Activated naive CD4-positive, alpha-beta T cell treated with anti-CD3 and anti-CD28 coated beads, Interleukin-2, amount 50 U/mL, for 72 hours (primary cell): ENCODE data around the gene SLC25A25. TPM values are rescaled to one million over a fixed set of nuclear protein-coding genes. Genes with fewer than 3 reads are reported as not detected.
"Not testable (repeated sequence)": the region's sequence is repeated elsewhere in the genome, so short reads cannot be mapped to it uniquely, and the experiment has no call there.

Experiments used
- ATAC-seq, 2 donors: fragments of 150-1000 bp; cut with Tn5 transposase; 2 replicates each; pipeline ENCODE4 v1.10.0; 2021; ENCODE audit warnings: mild to moderate bottlenecking in 2 of 2, moderate library complexity in 2 of 2
- DNase-seq, 2 donors: peaks; one replicate each; pipeline ENCODE4 v3.0.0; 2021 to 2022; ENCODE audit warnings: low spot score in 2 of 2
- H3K27ac Mint-ChIP-seq, 2 donors: one replicate each; pipeline ENCODE4 v1.8.0; 2022; ENCODE audit warnings: mild to moderate bottlenecking in 2 of 2, mixed read lengths in 2 of 2
- H3K36me3 Mint-ChIP-seq, 2 donors: one replicate each; pipeline ENCODE4 v1.8.0; 2022; ENCODE audit warnings: mixed read lengths in 2 of 2
- H3K9me3 Mint-ChIP-seq, 2 donors: one replicate each; pipeline ENCODE4 v1.8.0; 2022; ENCODE audit warnings: mixed read lengths in 2 of 2
- total RNA-seq, 2 donors: library from RNA; stranded (reverse); gene quantifications; one replicate each; pipeline ENCODE4 v1.2.3, GENCODE V29; 2022

SLC25A25 gene
- total RNA-seq, 2 donors from 2014 or later, result 10.9 to 19.0 TPM

DNA sequence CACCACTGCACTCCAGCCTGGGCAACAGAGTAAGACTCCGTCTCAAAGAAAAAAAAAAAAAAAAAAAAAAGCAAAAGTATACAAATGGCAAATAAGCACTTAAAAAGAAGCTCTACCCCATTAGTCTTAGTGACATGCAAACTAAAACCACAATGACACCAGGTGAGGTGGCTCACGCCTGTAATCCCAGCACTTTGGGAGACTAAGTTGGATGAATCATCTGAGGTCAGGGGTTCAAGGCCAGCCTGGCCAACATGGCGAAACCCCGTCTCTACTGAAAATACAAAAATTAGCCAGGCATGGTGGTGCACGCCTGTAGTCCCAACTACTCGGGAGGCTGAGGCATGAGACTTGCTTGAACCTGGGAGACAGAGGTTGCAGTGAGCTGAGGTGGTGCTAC is 22.6 kb upstream of the SLC25A25 start:
- H3K27ac Mint-ChIP-seq, H3K36me3 Mint-ChIP-seq, DNase-seq, ATAC-seq, H3K9me3 Mint-ChIP-seq: not testable (repeated sequence)

DNA sequence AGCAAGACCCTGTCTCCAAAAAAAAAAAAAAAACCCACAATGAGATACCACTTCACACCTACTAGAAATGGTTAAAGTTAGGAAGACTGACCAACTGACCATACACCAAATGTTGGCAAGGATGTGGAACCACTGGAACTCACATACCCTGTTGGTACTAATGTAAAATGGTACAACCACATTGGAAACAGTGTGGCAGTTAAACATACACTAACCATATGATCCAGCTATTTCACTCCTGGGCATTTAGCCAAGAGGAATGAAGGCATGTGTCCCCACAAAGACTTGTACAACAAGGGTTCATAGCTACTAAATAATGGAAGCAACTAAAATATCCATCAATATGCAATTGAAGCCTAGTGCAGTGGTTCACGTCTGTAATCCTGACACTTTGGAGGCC is 22.2 kb upstream of the SLC25A25 start:
- no peak overlapping the region for H3K27ac Mint-ChIP-seq
- H3K36me3 Mint-ChIP-seq, result no peaks in the 10 kb centered on the region
- DNase-seq (no peak), ATAC-seq (no peak)
- no peaks in the 10 kb centered on the region for H3K9me3 Mint-ChIP-seq

DNA sequence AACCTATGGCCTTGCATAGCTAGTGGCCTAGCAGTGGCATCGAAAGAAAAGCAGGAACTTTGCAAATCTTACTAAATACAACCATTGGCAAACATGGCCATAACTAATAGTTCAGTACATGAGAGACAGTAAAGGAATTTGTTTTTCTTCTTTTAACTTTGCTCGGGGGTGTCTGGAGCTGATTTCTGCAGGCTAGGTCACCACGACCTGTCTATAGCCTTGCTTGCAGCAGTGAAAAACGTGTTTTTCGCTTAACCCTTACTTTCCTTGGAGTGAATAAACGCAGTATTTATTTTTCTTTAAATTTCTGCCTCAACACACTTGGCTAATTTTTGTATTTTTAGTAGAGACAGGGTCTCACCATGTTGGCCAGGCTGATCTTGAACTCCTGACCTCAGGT is 20.8 kb upstream of the SLC25A25 start:
- ATAC-seq (no peak), DNase-seq (no peak)
- no peak overlapping the region for H3K27ac Mint-ChIP-seq
- no peaks in the 10 kb centered on the region for H3K36me3 Mint-ChIP-seq
- no peaks in the 10 kb centered on the region for H3K9me3 Mint-ChIP-seq

DNA sequence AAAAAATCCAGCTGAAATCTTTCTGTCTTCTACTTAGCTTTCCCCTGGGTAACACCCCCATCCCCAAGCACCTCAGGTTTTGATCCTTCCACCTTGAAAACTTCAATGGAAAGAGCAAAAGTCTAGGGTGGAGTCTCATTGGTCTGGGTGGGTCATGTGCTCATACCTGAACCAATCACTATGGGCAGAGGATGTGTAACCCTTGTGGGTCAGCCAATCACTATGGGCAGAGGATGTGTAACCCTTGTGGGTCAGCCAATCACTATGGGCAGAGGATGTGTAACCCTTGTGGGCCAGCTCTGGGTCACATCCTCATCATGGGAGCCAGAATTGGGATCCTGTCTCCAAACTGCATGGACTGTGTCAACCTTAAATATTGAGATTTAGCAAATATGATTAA is 19.4 kb upstream of the SLC25A25 start:
- Mint-ChIP-seq H3K27ac (peak overlapping the region in 1 of 2 donors; percentile 92), H3K9me3 (no peaks in the 10 kb centered on the region), H3K36me3 (no peaks in the 10 kb centered on the region)
- ATAC-seq (peak; percentile 79 to 95), DNase-seq (no peak)

DNA sequence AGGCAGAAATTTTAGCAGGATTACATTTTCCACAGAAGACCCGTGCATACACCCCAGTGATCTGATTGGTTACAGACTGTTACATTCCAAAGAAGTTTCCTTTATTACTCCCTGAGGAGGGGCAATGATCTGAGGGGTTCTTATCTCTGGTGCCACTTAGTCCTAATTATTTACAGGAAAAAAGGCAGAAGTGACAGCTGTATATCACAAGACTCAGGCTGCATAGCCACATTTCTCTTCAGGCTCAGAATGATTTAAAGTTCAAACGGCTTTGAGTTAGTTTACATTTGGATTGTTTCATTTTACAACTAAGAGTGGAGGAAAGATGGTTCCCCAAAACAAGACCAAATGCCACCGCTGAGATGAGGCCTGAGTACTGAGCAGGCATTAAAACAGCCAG is 18.2 kb upstream of the SLC25A25 start:
- Mint-ChIP-seq H3K36me3 (no peaks in the 10 kb centered on the region), H3K9me3 (no peaks in the 10 kb centered on the region), H3K27ac (no peak overlapping the region)
- DNase-seq (no peak), ATAC-seq (no peak)

DNA sequence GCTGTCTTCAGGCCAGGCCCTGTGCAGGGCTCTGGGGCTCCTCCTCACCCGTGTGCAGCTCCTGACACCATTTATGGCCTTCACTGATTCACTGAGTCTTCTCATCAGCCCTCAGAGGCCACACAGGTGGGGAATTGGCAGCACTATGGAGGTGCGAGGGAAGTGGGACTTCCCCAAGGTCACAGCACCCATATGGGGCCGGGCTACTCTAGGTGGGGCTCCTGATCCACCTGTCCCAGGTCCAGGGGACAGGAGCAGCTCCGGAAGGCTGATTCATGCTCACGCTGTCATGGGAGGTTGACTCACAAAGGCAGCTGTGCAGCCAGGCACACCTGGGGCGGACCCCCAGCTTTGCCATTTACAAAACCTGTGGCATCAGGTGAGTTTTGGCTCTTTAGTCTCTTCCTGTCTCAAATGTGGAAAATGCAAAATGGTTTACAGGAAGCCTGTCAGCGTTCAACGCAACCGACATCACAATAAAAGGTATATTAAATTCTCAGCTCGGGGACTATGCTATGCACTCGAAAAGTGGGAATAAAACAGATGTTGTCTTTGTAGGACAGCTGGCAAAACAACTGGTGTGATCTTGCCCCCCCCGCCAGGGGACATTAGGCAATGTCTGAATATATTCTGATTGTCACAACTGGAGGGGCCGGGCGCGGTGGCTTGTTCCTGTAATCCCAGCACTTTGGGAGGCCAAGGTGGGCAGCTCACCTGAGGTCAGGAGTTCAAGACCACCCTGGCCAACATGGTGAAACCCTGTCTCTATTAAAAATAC is 15.9 kb upstream of the SLC25A25 start:
- ATAC-seq (no peak), DNase-seq (no peak)
- Mint-ChIP-seq H3K27ac (no peak overlapping the region), H3K36me3 (no peaks in the 10 kb centered on the region), H3K9me3 (no peaks in the 10 kb centered on the region)

DNA sequence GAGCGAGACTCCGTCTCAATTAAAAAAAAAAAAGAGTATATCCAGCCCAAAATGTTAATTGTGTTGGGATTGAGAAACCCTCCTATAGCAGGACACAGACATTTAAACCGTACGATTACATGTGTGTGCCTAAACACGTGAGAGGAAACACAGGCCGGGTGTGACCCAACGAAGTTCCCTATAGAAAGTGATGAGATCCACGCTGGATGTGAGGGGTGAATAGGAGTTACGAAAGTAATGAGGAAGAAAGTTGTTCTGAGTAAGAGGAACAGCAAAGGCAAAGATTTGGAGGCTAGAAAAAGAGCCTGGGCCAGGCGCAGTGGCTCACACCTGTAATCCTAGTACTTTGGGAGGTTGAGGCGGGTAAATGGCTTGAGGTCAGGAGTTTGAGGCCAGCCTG is 14.5 kb upstream of the SLC25A25 start:
- H3K9me3 Mint-ChIP-seq, result no peaks in the 10 kb centered on the region
- no peaks in the 10 kb centered on the region for H3K36me3 Mint-ChIP-seq
- H3K27ac Mint-ChIP-seq, result peak overlapping the region in 1 of 2 donors; percentile 1
- no peak for ATAC-seq
- no peak for DNase-seq

DNA sequence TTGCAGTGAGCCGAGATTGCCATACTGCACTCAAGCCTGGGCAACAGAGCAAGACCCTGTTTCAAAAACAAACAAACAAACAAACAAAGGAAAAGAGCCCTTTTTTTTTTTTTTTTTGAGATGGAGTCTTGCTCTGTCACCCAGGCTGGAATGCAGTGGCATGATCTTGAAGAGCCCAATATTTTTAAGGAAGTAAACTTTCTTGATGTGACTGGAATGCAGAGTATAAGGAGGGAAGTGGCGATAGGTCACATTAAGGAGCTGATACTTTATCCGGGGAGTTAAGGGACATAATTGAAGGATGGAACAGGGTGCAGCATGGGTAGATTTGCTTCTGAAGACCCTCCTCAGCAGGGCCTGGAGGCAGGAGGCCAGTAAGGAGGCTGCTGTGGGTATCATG is 13.9 kb upstream of the SLC25A25 start:
- Mint-ChIP-seq H3K27ac (no peak overlapping the region), H3K36me3 (no peaks in the 10 kb centered on the region), H3K9me3 (no peaks in the 10 kb centered on the region)
- ATAC-seq (no peak), DNase-seq (no peak)

DNA sequence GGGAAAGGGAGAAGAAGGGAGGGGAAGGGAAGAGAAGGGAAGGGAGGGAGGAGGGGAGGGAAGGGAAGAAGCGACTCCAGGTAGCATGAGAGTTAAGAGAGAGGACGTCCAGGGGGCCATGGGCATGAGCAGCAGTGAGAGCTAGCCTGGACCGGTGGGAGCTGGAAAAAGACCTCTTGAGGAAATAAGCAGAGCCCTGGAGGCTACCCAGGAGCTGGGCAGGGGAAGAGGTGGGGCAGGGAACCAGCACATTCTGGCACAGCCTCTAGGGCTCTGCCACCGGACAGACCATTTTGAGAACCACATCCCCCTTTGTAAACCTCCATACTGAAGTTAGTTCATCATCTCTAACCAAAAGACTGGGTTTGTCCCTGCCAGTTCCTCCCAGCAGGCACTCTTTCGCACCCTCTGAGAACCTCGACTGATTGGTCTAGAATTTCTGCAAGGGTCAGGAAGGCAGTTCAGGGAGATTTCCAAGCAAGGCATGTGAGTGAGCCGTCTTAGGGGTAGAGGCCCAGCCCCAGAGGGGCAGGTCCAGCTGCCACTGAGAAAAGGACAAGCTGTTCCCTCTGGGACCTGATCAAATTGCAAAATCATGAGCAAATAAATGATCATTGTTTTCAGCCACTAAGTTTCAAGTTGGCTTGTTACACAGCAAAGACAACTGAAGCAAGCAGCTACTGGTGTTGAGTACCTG is 12.5 kb upstream of the SLC25A25 start:
- no peaks in the 10 kb centered on the region for H3K36me3 Mint-ChIP-seq
- ATAC-seq (no peak), DNase-seq (no peak)
- no peaks in the 10 kb centered on the region for H3K9me3 Mint-ChIP-seq
- H3K27ac Mint-ChIP-seq, result no peak overlapping the region

DNA sequence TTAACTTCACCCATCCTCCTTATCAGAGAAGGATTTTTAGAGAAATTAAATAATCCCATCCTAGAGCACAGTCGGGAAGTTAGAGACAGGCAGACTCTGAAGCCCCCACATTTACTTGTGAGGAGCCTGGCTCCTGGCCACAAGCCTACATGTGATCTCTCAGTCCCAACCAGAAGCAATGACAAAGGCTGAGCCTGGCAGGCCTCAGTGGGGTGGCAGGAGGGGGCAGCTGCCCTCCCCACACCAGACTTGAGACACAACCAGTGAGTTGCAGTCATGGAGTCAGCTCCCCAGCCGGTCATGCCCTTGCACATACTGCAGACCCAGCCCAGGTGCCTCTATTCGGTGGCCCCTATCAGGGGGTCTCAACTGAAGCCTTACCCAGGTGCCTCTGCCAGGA is 11.9 kb upstream of the SLC25A25 start:
- H3K27ac Mint-ChIP-seq, result no peak overlapping the region
- ATAC-seq (no peak), DNase-seq (no peak)
- no peaks in the 10 kb centered on the region for H3K9me3 Mint-ChIP-seq
- no peaks in the 10 kb centered on the region for H3K36me3 Mint-ChIP-seq

DNA sequence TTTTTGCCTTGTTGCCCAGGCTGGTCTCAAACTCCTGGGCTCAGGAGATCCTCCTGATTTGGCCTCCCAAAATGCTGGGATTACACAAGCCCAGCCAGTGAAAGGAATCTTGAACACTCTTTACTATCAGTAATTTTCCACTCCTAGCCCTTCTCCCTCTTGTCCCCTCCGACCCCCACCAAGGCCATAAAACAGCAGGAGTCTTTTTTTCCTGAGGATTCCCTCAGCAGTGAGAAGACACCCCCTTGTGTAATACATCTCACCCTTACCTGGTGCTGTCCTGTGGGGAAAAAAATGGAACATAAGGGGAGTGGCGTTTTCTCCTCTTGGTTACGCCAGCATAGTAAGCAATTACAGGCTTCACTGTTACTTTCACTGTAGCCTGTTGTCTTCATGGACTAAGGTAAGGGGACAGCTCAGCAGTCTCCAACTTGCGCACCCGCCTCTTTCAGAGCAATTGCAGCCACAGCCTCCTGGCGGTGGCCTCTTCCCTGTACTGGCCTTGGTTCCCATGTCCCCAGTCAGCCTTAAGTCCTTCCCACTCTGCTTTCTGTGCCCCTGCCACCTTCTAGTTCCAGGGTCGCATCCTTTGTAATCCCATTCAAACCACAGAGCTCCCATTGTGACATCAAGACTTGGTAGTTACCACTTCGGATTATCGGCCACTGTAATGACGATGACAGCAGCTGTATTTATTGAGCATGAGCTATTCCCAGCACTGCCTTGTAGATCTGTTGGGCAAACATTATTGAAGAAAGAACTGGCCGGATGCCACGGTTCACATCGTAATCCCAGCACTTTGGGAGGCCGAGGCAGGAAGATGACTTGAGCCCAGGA is 10.9 kb upstream of the SLC25A25 start:
- no peak for DNase-seq
- ATAC-seq, result no peak
- H3K27ac Mint-ChIP-seq, result no peak overlapping the region
- H3K36me3 Mint-ChIP-seq, result peaks cover 0 to 7% of the 10 kb centered on the region in 2 donors
- no peaks in the 10 kb centered on the region for H3K9me3 Mint-ChIP-seq

DNA sequence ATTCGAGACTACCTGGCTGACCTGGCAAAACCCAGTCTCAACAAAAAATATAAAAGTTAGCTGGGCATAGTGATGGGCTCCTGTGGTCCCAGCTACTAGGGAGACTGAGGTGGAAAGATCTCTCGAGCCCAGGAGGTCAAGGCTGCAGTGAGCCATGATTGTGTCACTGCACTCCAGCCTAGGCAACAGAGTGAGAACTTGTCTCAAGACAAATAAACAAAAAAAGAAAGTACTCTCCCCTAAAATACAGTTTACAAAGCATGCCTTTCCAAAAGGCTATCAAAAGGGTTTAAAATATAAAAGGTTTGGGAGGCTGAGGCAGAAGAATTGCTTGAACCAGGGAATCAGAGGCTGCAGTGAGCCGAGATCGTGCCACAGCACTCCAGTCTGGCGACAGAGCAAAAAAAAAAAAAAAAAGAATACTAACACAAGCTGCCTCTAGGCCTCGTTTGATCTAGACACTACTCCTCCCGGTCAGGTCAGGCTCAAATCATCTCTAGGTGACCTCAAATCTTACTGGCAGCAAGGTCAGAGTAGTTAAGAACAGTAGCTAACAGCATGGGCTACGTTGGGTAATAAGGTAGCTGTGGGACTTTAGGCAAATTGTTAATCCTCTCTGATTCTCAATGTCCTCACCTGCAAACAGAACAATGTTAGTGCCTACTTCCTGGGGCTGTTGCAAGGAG is 10.2 kb upstream of the SLC25A25 start:
- ATAC-seq, result no peak

DNA sequence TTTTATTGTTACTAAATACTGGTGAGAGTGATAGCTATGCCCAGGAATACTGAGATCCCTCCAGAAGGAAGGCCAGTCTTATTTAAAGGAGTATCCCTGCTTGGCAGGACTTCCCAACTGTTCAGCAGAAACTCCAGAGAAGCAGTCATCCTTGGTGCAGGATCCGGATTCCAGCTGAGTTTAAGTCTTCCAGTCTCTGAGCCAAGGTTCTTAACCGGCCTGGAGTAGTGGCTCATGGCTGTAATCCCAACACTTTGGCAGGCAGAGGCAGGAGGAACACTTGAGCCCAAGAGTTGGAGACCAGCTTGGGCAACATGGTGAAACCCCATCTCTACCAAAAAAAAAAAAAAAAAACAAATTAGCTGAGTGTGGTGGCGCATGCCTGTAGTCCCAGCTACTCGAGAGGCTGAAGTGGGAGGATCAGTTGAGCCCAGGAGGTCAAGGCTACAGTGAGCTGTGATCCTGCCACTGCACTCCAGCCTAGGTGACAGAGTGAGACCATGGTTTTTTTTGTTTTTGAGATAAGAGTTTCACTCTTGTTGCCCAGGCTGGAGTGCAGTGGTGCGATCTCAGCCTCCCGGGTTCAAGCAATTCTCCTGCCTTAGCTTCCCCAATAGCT is 8.6 kb upstream of the SLC25A25 start:
- ATAC-seq, result no peak
- no peak overlapping the region for H3K27ac Mint-ChIP-seq
- no peak for DNase-seq
- H3K9me3 Mint-ChIP-seq, result no peaks in the 10 kb centered on the region
- peaks cover 0 to 12% of the 10 kb centered on the region in 2 donors for H3K36me3 Mint-ChIP-seq

More for the DNA sequence above, 10.2 kb upstream of the SLC25A25 start:
- Mint-ChIP-seq H3K9me3 (no peaks in the 10 kb centered on the region), H3K36me3 (peaks cover 0 to 7% of the 10 kb centered on the region in 2 donors), H3K27ac (no peak overlapping the region)
- no peak for DNase-seq

DNA sequence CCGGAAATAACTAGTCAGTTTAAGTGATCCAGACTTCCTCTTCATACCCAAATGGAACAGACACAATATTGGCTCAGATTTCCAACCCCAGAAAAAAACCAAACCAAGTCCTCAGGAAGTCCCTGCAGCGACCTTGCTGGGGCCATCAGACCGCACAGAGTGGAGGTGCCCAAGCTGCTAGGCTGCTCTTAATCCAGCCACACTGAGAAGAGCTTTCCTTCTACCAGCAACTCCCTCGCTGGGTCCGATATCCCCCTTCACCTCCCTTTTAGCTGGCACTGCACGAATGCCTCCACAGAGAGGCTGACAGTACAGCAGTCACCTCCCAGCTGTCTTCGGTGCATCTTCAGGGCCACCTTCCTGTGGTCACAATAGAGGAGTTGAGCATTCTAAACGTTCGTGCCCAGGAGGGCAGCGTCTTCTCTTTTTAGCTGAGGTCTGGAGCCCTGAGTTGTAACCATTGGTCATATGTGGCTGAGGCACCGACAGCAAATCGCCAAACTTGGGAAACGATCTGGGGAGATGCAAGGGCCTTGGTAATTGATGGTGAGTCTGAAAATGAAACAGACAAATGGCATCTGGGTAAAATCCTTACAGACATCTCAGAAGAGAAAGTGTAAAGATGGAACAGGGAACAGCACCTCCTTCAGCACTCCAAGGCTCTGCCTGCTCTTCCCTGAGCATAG is 6.6 kb upstream of the SLC25A25 start:
- peak overlapping the region; percentile 84 to 93 for H3K27ac Mint-ChIP-seq
- ATAC-seq, result peak; percentile 37 to 54
- peaks cover 11 to 23% of the 10 kb centered on the region in 2 donors for H3K36me3 Mint-ChIP-seq
- peaks cover 0 to 3% of the 10 kb centered on the region in 2 donors for H3K9me3 Mint-ChIP-seq
- DNase-seq, result no peak

DNA sequence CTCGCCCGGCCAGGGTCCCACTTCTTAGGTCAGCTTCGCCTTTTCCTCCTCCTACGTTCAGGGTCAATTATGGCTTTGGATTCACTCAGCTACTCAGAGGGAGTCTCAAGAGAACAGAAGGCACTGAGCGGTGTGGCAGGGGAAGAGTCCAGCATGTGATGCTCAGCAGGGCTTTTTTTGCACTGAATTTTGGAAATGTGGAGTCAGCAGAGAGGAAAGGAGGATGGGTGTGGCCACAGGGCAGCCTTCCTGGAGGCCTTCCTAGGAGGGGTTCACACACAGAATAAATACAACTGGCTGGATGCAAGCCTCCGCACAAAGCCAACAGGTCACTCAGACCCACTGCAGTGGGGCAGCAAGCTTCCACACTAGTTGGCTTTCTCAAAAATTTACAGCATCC is 5.8 kb upstream of the SLC25A25 start:
- peaks cover 0 to 3% of the 10 kb centered on the region in 2 donors for H3K9me3 Mint-ChIP-seq
- peak overlapping the region in 1 of 2 donors; percentile 84 for H3K27ac Mint-ChIP-seq
- ATAC-seq, result no peak
- peaks cover 11 to 23% of the 10 kb centered on the region in 2 donors for H3K36me3 Mint-ChIP-seq
- DNase-seq, result no peak
